Liver (tissue), 9 donors: Measurements from ENCODE around the gene LHFPL3. TPM values are rescaled to one million over a fixed set of nuclear protein-coding genes. Genes with fewer than 3 reads are reported as not detected.

Experiments used
- DNase-seq: peaks from one replicate; pipeline ENCODE4 v3.0.0-alpha.2; 2017; ENCODE audit warnings: low spot score
- H3K27ac ChIP-seq, 2 donors: one replicate each; pipeline ENCODE4 v1.7.0; 2013; ENCODE audit warnings: inconsistent platforms in 2 of 2, low read length in 2 of 2, control low read depth in 1 of 2, low read depth in 1 of 2, mild to moderate bottlenecking in 1 of 2
- H3K27me3 ChIP-seq, 4 donors: one replicate each; pipeline versions ENCODE4 v1.6.1 to v1.7.0; 2013; ENCODE audit warnings: low read length in 3 of 4, inconsistent platforms in 1 of 4, mild to moderate bottlenecking in 1 of 4, moderate library complexity in 1 of 4; ENCODE audit not compliant: control insufficient read depth in 4 of 4, insufficient read depth in 4 of 4
- H3K36me3 ChIP-seq, 4 donors: one replicate each; pipeline versions ENCODE4 v1.6.1 to v1.7.0; 2013; ENCODE audit warnings: low read length in 3 of 4, mild to moderate bottlenecking in 3 of 4, low read depth in 1 of 4, moderate library complexity in 1 of 4; ENCODE audit not compliant: control insufficient read depth in 4 of 4, insufficient read depth in 3 of 4
- H3K4me1 ChIP-seq, 4 donors: one replicate each; pipeline versions ENCODE4 v1.6.1 to v1.7.0; 2013; ENCODE audit warnings: low read length in 3 of 4, mild to moderate bottlenecking in 3 of 4, moderate library complexity in 1 of 4; ENCODE audit not compliant: control insufficient read depth in 4 of 4, insufficient read depth in 4 of 4
- H3K4me3 ChIP-seq, 3 donors: one replicate each; pipeline versions ENCODE4 v1.6.1 to v1.7.0; 2013; ENCODE audit warnings: low read length in 3 of 3, control low read depth in 1 of 3, low read depth in 1 of 3, mild to moderate bottlenecking in 1 of 3
- H3K9ac ChIP-seq, 2 donors: one replicate each; pipeline ENCODE4 v1.7.0; 2013; ENCODE audit warnings: low read length in 2 of 2, mild to moderate bottlenecking in 2 of 2, moderate library complexity in 2 of 2, control low read depth in 1 of 2, low read depth in 1 of 2
- H3K9me3 ChIP-seq, 4 donors: one replicate each; pipeline versions ENCODE4 v1.6.1 to v1.7.0; 2013; ENCODE audit warnings: low read length in 3 of 4; ENCODE audit not compliant: control insufficient read depth in 4 of 4
- ATF3 ChIP-seq: IDR thresholded peaks from 2 replicates; pipeline ENCODE4 v1.6.1; 2016; ENCODE audit warnings: antibody characterized with exemption
- CTCF ChIP-seq: fragments of 150-350 bp; IDR thresholded peaks from 2 replicates; pipeline ENCODE4 v1.5.1; 2017; ENCODE audit warnings: improper control_type of control experiment, low read depth, low read length; ENCODE audit not compliant: missing input control
- EGR1 ChIP-seq, 2 donors: IDR thresholded peaks; 2 replicates each; pipeline ENCODE4 v1.6.1; 2016 to 2018; ENCODE audit warnings: antibody characterized with exemption in 2 of 2, low read depth in 2 of 2
- FOXA1 ChIP-seq: IDR thresholded peaks from 2 replicates; pipeline ENCODE4 v1.6.1; 2016; ENCODE audit warnings: antibody characterized with exemption
- FOXA2 ChIP-seq: IDR thresholded peaks from 2 replicates; pipeline ENCODE4 v1.6.1; 2016; ENCODE audit warnings: antibody characterized with exemption
- HNF4G ChIP-seq: IDR thresholded peaks from 2 replicates; pipeline ENCODE4 v1.6.1; 2016; ENCODE audit warnings: antibody characterized with exemption
- JUND ChIP-seq, 2 donors: IDR thresholded peaks; 2 replicates each; pipeline ENCODE4 v1.6.1; 2016; ENCODE audit warnings: antibody characterized with exemption in 2 of 2
- MAX ChIP-seq: IDR thresholded peaks from 2 replicates; pipeline ENCODE4 v1.6.1; 2016; ENCODE audit warnings: antibody characterized with exemption
- RAD21 ChIP-seq, 2 donors: IDR thresholded peaks; 2 replicates each; pipeline ENCODE4 v1.6.1; 2016; ENCODE audit warnings: antibody characterized with exemption in 2 of 2, mild to moderate bottlenecking in 2 of 2
- SP1 ChIP-seq: IDR thresholded peaks from 2 replicates; pipeline ENCODE4 v1.6.1; 2018; ENCODE audit warnings: antibody characterized with exemption, mild to moderate bottlenecking
- YY1 ChIP-seq: IDR thresholded peaks from 2 replicates; pipeline ENCODE4 v1.6.1; 2016; ENCODE audit warnings: antibody characterized with exemption, mild to moderate bottlenecking
- WGBS: extraction: QIAGEN DNeasy Blood & Tissue Kit; methylation state at CpG from one replicate; pipeline ENCODE4 v1.1.7; 2013; 5-methylcytosine and 5-hydroxymethylcytosine counted together
- polyA plus RNA-seq, 2 donors: library from polyadenylated mRNA; stranded (reverse) in 1 of 2; unstranded in 1 of 2; fragments of 200-250 nt in 1 of 2; fragments of >200 nt in 1 of 2; fragmentation: Nextera tagmentation in 1 of 2; extraction: Ambion mirVana in 1 of 2; gene quantifications; one replicate each; pipeline versions ENCODE4 v1.2.1 to v1.2.3, GENCODE V29; 2013 to 2015
- total RNA-seq, 2 donors: library from RNA; depleted of rRNA; stranded (reverse); fragments of >200 nt; gene quantifications; one replicate each; pipeline ENCODE4 v1.2.3, GENCODE V29; 2014
- TF ChIP-seq, protein P1 (sequence below): IDR thresholded peaks from 2 replicates; pipeline ENCODE4 v1.6.1; 2016; ENCODE audit warnings: antibody characterized with exemption, mild to moderate bottlenecking
- donor health status: healthy.
- donor health status: healthy.
- donor health status: healthy.
- donor health status: healthy.
- donor health status: healthy.

Gene LHFPL3
- total and polyA plus RNA-seq, 4 donors, result not detected

GRCh38 chr7:104826135-104826534 lies 497.7 kb downstream of the LHFPL3 start:
- Histone ChIP-seq H3K9ac (no peak overlapping the region), H3K4me1 (no peaks in the 10 kb centered on the region), H3K36me3 (no peaks in the 10 kb centered on the region), H3K4me3 (no peak overlapping the region), H3K9me3 (no peaks in the 10 kb centered on the region), H3K27ac (no peak overlapping the region), H3K27me3 (no peaks in the 10 kb centered on the region)
- WGBS, result 90% methylated on average over 4 of the region's 4 CpGs
- no peak for TF ChIP-seq EGR1 (IDR thresholded peaks at IDR 0.05; ENCODE audit: low read depth in 2 of 2)
- no peak for TF ChIP-seq SP1
- TF ChIP-seq FOXA1, result no peak
- no peak for TF ChIP-seq FOXA2
- TF ChIP-seq MAX, result no peak
- no peak for TF ChIP-seq YY1
- TF ChIP-seq, protein P1, sequence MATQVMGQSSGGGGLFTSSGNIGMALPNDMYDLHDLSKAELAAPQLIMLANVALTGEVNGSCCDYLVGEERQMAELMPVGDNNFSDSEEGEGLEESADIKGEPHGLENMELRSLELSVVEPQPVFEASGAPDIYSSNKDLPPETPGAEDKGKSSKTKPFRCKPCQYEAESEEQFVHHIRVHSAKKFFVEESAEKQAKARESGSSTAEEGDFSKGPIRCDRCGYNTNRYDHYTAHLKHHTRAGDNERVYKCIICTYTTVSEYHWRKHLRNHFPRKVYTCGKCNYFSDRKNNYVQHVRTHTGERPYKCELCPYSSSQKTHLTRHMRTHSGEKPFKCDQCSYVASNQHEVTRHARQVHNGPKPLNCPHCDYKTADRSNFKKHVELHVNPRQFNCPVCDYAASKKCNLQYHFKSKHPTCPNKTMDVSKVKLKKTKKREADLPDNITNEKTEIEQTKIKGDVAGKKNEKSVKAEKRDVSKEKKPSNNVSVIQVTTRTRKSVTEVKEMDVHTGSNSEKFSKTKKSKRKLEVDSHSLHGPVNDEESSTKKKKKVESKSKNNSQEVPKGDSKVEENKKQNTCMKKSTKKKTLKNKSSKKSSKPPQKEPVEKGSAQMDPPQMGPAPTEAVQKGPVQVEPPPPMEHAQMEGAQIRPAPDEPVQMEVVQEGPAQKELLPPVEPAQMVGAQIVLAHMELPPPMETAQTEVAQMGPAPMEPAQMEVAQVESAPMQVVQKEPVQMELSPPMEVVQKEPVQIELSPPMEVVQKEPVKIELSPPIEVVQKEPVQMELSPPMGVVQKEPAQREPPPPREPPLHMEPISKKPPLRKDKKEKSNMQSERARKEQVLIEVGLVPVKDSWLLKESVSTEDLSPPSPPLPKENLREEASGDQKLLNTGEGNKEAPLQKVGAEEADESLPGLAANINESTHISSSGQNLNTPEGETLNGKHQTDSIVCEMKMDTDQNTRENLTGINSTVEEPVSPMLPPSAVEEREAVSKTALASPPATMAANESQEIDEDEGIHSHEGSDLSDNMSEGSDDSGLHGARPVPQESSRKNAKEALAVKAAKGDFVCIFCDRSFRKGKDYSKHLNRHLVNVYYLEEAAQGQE, result no peak
- DNase-seq, result no peak

DNA sequence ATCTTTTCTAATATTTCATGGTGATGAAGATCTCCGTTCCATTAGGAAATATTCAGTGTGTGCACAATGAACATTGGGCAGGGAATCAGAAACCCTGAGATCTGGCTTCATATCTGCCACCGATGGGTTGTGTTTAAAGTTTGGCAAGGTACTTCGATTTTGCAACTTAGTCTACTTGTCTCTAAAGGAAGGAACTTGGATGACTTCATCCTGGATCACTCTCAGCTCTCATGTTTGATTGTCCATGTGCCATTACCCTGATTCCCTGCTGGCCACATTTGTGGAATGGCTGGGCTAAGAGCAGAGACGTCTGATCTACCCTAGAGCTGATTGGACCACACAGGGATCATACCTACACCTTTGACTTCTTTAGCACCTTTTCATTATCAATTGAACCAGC lies 508.6 kb downstream of the LHFPL3 start:
- WGBS, result 43% methylated on average over 4 of the region's 4 CpGs

More for the DNA sequence above, 508.6 kb downstream of the LHFPL3 start:
- no peak overlapping the region for H3K4me3 ChIP-seq
- H3K27ac ChIP-seq, result no peak overlapping the region
- no peak overlapping the region for H3K9ac ChIP-seq
- DNase-seq, result no peak
- no peaks in the 10 kb centered on the region for H3K4me1 ChIP-seq
- H3K27me3 ChIP-seq, result peaks cover 0 to 6% (median 0%) of the 10 kb centered on the region in 4 donors
- no peaks in the 10 kb centered on the region for H3K36me3 ChIP-seq
- H3K9me3 ChIP-seq, result no peaks in the 10 kb centered on the region
- no peak for TF ChIP-seq HNF4G
- TF ChIP-seq JUND (IDR thresholded peaks at IDR 0.05), result no peak
- TF ChIP-seq ATF3, result no peak
- TF ChIP-seq FOXA2, result no peak
- no peak for TF ChIP-seq CTCF
- TF ChIP-seq RAD21 (IDR thresholded peaks at IDR 0.05), result no peak
